Measurements from ENCODE around the gene CADPS. TPM values are rescaled to one million over a fixed set of nuclear protein-coding genes. Genes with fewer than 3 reads are reported as not detected.

The CADPS gene
- polyA plus RNA-seq, 2 of the 4 experiments (the other 2 are of a cell fraction), result not detected

- Histone ChIP-seq H3K4me3 (no peak overlapping the region), H3K4me1 (no peaks in the 10 kb centered on the region), H3K4me2 (no peak overlapping the region), H3K27ac (no peak overlapping the region), H3K9me3 (no peaks in the 10 kb centered on the region)
- ChIA-PET POLR2A (no interaction called here), CTCF (no interaction called here)
- no peak for DNase-seq (ENCODE audit: low read depth in 1 of 2, low spot score in 1 of 2)
- no peak for FAIRE-seq
- TF ChIP-seq ATOH8 (CRISPR knock-in tag; IDR thresholded peaks at IDR 0.05; ENCODE audit: low read depth) (no peak), CBX2 (IDR thresholded peaks at IDR 0.05; ENCODE audit: borderline replicate concordance, low read depth) (no peak), ESRRA (IDR thresholded peaks at IDR 0.05; ENCODE audit: borderline replicate concordance, low read length) (no peak), ZC3H11A (IDR thresholded peaks at IDR 0.05) (no peak), POLR2A (IDR thresholded peaks at IDR 0.05; ENCODE audit: low read length) (no peak), FOSB (CRISPR knock-in tag; IDR thresholded peaks at IDR 0.05) (no peak), HOXB13 (CRISPR knock-in tag; IDR thresholded peaks at IDR 0.05; ENCODE audit: low read depth) (no peak), RARB (CRISPR knock-in tag; IDR thresholded peaks at IDR 0.05) (no peak), MAFK (IDR thresholded peaks at IDR 0.05; ENCODE audit: partially characterized antibody) (no peak), USF2 (IDR thresholded peaks at IDR 0.05) (no peak), RNF2 (IDR thresholded peaks at IDR 0.05; ENCODE audit: borderline replicate concordance, low read depth) (no peak), HEYL (CRISPR knock-in tag; IDR thresholded peaks at IDR 0.05) (no peak), CEBPB (IDR thresholded peaks at IDR 0.05) (no peak), TP53 (CRISPR knock-in tag; IDR thresholded peaks at IDR 0.05) (no peak), POLR2AphosphoS2 (conservative IDR thresholded peaks at IDR 0.05; ENCODE audit: low read length) (no peak), RAD21 (conservative IDR thresholded peaks at IDR 0.05 in 1 of 2, IDR thresholded peaks at IDR 0.05 in 1 of 2) (no peak)
- TF ChIP-seq, protein P1, sequence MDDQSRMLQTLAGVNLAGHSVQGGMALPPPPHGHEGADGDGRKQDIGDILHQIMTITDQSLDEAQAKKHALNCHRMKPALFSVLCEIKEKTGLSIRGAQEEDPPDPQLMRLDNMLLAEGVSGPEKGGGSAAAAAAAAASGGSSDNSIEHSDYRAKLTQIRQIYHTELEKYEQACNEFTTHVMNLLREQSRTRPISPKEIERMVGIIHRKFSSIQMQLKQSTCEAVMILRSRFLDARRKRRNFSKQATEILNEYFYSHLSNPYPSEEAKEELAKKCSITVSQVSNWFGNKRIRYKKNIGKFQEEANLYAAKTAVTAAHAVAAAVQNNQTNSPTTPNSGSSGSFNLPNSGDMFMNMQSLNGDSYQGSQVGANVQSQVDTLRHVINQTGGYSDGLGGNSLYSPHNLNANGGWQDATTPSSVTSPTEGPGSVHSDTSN (IDR thresholded peaks at IDR 0.05), result no peak
- TF ChIP-seq, protein P2, sequence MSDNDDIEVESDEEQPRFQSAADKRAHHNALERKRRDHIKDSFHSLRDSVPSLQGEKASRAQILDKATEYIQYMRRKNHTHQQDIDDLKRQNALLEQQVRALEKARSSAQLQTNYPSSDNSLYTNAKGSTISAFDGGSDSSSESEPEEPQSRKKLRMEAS (IDR thresholded peaks at IDR 0.05), result no peak
- no peak for ATAC-seq
- WGBS (ENCODE audit: missing lambda C conversion rate), result 71% methylated on average over 3 of the region's 3 CpGs
Measured at GRCh38 chr3:62710751-62711150, 164.5 kb downstream of the CADPS start.

GRCh38 chr3:62708638-62709373 lies 166.4 kb downstream of the CADPS start:
- Histone ChIP-seq H3K9me3 (no peaks in the 10 kb centered on the region), H3K4me1 (no peaks in the 10 kb centered on the region), H3K4me2 (no peak overlapping the region), H3K27ac (no peak overlapping the region), H3K4me3 (no peak overlapping the region)
- no peak for TF ChIP-seq POLR2AphosphoS2 (conservative IDR thresholded peaks at IDR 0.05; ENCODE audit: low read length)
- no peak for TF ChIP-seq MAFK (IDR thresholded peaks at IDR 0.05; ENCODE audit: partially characterized antibody)
- no peak for TF ChIP-seq EHMT2 (IDR thresholded peaks at IDR 0.05; ENCODE audit: low read depth)
- TF ChIP-seq NR3C1 (IDR thresholded peaks at IDR 0.05), result no peak
- no peak for TF ChIP-seq ATOH8 (CRISPR knock-in tag; IDR thresholded peaks at IDR 0.05; ENCODE audit: low read depth)
- TF ChIP-seq, protein P3, sequence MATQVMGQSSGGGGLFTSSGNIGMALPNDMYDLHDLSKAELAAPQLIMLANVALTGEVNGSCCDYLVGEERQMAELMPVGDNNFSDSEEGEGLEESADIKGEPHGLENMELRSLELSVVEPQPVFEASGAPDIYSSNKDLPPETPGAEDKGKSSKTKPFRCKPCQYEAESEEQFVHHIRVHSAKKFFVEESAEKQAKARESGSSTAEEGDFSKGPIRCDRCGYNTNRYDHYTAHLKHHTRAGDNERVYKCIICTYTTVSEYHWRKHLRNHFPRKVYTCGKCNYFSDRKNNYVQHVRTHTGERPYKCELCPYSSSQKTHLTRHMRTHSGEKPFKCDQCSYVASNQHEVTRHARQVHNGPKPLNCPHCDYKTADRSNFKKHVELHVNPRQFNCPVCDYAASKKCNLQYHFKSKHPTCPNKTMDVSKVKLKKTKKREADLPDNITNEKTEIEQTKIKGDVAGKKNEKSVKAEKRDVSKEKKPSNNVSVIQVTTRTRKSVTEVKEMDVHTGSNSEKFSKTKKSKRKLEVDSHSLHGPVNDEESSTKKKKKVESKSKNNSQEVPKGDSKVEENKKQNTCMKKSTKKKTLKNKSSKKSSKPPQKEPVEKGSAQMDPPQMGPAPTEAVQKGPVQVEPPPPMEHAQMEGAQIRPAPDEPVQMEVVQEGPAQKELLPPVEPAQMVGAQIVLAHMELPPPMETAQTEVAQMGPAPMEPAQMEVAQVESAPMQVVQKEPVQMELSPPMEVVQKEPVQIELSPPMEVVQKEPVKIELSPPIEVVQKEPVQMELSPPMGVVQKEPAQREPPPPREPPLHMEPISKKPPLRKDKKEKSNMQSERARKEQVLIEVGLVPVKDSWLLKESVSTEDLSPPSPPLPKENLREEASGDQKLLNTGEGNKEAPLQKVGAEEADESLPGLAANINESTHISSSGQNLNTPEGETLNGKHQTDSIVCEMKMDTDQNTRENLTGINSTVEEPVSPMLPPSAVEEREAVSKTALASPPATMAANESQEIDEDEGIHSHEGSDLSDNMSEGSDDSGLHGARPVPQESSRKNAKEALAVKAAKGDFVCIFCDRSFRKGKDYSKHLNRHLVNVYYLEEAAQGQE (IDR thresholded peaks at IDR 0.05), result no peak
- TF ChIP-seq BHLHE40 (IDR thresholded peaks at IDR 0.05; ENCODE audit: low read depth, low read length), result no peak
- TF ChIP-seq GATA3 (IDR thresholded peaks at IDR 0.05; ENCODE audit: borderline replicate concordance), result no peak
- TF ChIP-seq TFCP2L1 (CRISPR knock-in tag; IDR thresholded peaks at IDR 0.05), result no peak
- TF ChIP-seq FOXS1 (CRISPR knock-in tag; IDR thresholded peaks at IDR 0.05), result no peak
- TF ChIP-seq CTCF (IDR thresholded peaks at IDR 0.05), result no peak
- no peak for TF ChIP-seq CEBPB (IDR thresholded peaks at IDR 0.05)
- TF ChIP-seq HOXB13 (CRISPR knock-in tag; IDR thresholded peaks at IDR 0.05; ENCODE audit: low read depth), result no peak
- no peak for TF ChIP-seq SREBF2 (IDR thresholded peaks at IDR 0.05)
- no peak for FAIRE-seq
- ChIA-PET CTCF (no interaction called here), POLR2A (no interaction called here)
- 3% methylated on average over 5 of the region's 5 CpGs for WGBS (ENCODE audit: missing lambda C conversion rate)
- no peak for DNase-seq (ENCODE audit: low read depth in 1 of 2, low spot score in 1 of 2)
- ATAC-seq, result no peak

All from A549 (cell line).